DOHH2 (cell line): Measurements from ENCODE around the gene FAM53A.

Source experiments
- H3F3A ChIP-seq: fragments of 200-600 bp; sonication (generic), shearing (Covaris generic); 2 replicates; pipeline ENCODE4 v1.6.0; 2016; ENCODE audit warnings: antibody characterized with exemption, mild to moderate bottlenecking; ENCODE audit not compliant: control insufficient read depth, insufficient read depth
- H3K27ac ChIP-seq: fragments of 200-600 bp; sonication (generic); 2 replicates; pipeline ENCODE4 v1.5.1; 2014; ENCODE audit warnings: low read depth, mild to moderate bottlenecking, low read length, moderate library complexity
- H3K27me3 ChIP-seq: fragments of 200-600 bp; sonication (generic); 2 replicates; pipeline ENCODE4 v1.6.1; 2014; ENCODE audit warnings: mild to moderate bottlenecking, low read length, mixed read lengths; ENCODE audit not compliant: control insufficient read depth
- H3K36me3 ChIP-seq: fragments of 200-600 bp; sonication (generic); 2 replicates; pipeline ENCODE4 v1.6.1; 2014; ENCODE audit warnings: mild to moderate bottlenecking, low read length, moderate library complexity, mixed read lengths; ENCODE audit not compliant: control insufficient read depth
- H3K4me1 ChIP-seq: fragments of 200-600 bp; sonication (generic); 2 replicates; pipeline ENCODE4 v1.6.1; 2014; ENCODE audit warnings: mild to moderate bottlenecking, low read length, mixed read lengths; ENCODE audit not compliant: control insufficient read depth
- H3K4me2 ChIP-seq: fragments of 200-600 bp; sonication (generic); 2 replicates; pipeline ENCODE4 v1.6.0; 2014; ENCODE audit warnings: mild to moderate bottlenecking, low read length, moderate library complexity
- H3K4me3 ChIP-seq: fragments of 200-600 bp; sonication (generic); 2 replicates; pipeline ENCODE4 v1.5.1; 2014; ENCODE audit warnings: mild to moderate bottlenecking, low read length, mixed read lengths
- H3K79me2 ChIP-seq: fragments of 200-600 bp; sonication (generic); 2 replicates; pipeline ENCODE4 v1.6.1; 2014; ENCODE audit warnings: mild to moderate bottlenecking, low read length, mixed read lengths; ENCODE audit not compliant: control insufficient read depth
- H3K9me2 ChIP-seq: fragments of 200-600 bp; sonication (generic); replicated peaks from 2 replicates; pipeline ENCODE4 v1.6.1; 2014; ENCODE audit warnings: mild to moderate bottlenecking, low read length, mixed read lengths; ENCODE audit not compliant: control insufficient read depth
- H3K9me3 ChIP-seq: fragments of 200-600 bp; sonication (generic); 2 replicates; pipeline ENCODE4 v1.6.1; 2014; ENCODE audit warnings: antibody characterized with exemption, low read length, mixed read lengths; ENCODE audit not compliant: control insufficient read depth, insufficient read depth
- H4K20me1 ChIP-seq: fragments of 200-600 bp; sonication (generic); 2 replicates; pipeline ENCODE4 v1.6.0; 2014; ENCODE audit warnings: low read depth, mild to moderate bottlenecking, antibody characterized with exemption, low read length, moderate library complexity; ENCODE audit not compliant: control insufficient read depth, insufficient read depth
- CTCF ChIP-seq: fragments of 200-600 bp; sonication (generic); IDR thresholded peaks from one replicate; pipeline ENCODE4 v1.5.1; 2014; ENCODE audit warnings: antibody characterized with exemption, mild to moderate bottlenecking, low read depth, low read length; ENCODE audit not compliant: poor library complexity, severe bottlenecking
- EZH2phosphoT487 ChIP-seq: fragments of 200-600 bp; sonication (generic); IDR thresholded peaks from 2 replicates; pipeline ENCODE4 v1.6.1; 2017; ENCODE audit warnings: borderline replicate concordance, mild to moderate bottlenecking, antibody characterized with exemption, low read length, moderate library complexity, mixed read lengths

The FAM53A gene

GRCh38 chr4:1614502-1614853 lies 69.6 kb downstream of the FAM53A start:
- Histone ChIP-seq H3K36me3 (no peaks in the 10 kb centered on the region), H4K20me1 (no peaks in the 10 kb centered on the region), H3K79me2 (no peaks in the 10 kb centered on the region), H3K27ac (no peak overlapping the region), H3K9me3 (no peaks in the 10 kb centered on the region), H3K4me2 (no peak overlapping the region), H3F3A (no peaks in the 10 kb centered on the region), H3K4me1 (no peaks in the 10 kb centered on the region), H3K27me3 (no peaks in the 10 kb centered on the region), H3K4me3 (no peak overlapping the region), H3K9me2 (no peaks in the 10 kb centered on the region)
- TF ChIP-seq EZH2phosphoT487 (no peak), CTCF (no peak)

GRCh38 chr4:1614049-1614448 lies 70.1 kb downstream of the FAM53A start:
- no peaks in the 10 kb centered on the region for H3F3A ChIP-seq
- H3K9me2 ChIP-seq, result no peaks in the 10 kb centered on the region
- no peak overlapping the region for H3K4me3 ChIP-seq
- H3K4me2 ChIP-seq, result no peak overlapping the region
- H4K20me1 ChIP-seq, result no peaks in the 10 kb centered on the region
- no peak overlapping the region for H3K27ac ChIP-seq
- H3K9me3 ChIP-seq, result no peaks in the 10 kb centered on the region
- no peaks in the 10 kb centered on the region for H3K4me1 ChIP-seq
- H3K79me2 ChIP-seq, result no peaks in the 10 kb centered on the region
- no peaks in the 10 kb centered on the region for H3K36me3 ChIP-seq
- no peak for TF ChIP-seq EZH2phosphoT487
- TF ChIP-seq CTCF, result no peak
- no peaks in the 10 kb centered on the region for H3K27me3 ChIP-seq

- no peaks in the 10 kb centered on the region for H3K4me1 ChIP-seq
- H3K36me3 ChIP-seq, result no peaks in the 10 kb centered on the region
- H3K4me2 ChIP-seq, result no peak overlapping the region
- TF ChIP-seq CTCF, result no peak
- H3K9me2 ChIP-seq, result no peaks in the 10 kb centered on the region
- no peak overlapping the region for H3K27ac ChIP-seq
- H3F3A ChIP-seq, result no peaks in the 10 kb centered on the region
- no peaks in the 10 kb centered on the region for H3K9me3 ChIP-seq
- no peaks in the 10 kb centered on the region for H4K20me1 ChIP-seq
- no peak overlapping the region for H3K4me3 ChIP-seq
- H3K27me3 ChIP-seq, result no peaks in the 10 kb centered on the region
- no peaks in the 10 kb centered on the region for H3K79me2 ChIP-seq
These were observed 71.0 kb downstream of the FAM53A start for GRCh38 chr4:1613099-1613495.
